ENCODE results near the gene GNG14.

Gene GNG14

GRCh38 chr19:12652219-12652618 lies 35.6 kb upstream of the GNG14 start:
- Histone ChIP-seq H3K4me3 (ENCODE audit: low read length) (no peak overlapping the region), H3K4me2 (ENCODE audit: low read length) (no peak overlapping the region), H3K27me3 (ENCODE audit: control insufficient read depth, insufficient read depth, low read length) (no peaks in the 10 kb centered on the region), H3K9ac (ENCODE audit: low read depth, low read length) (no peak overlapping the region), H3K4me1 (ENCODE audit: control insufficient read depth, insufficient read depth, low read length) (peaks cover 7% of the 10 kb centered on the region), H3K9me3 (replicated peaks; ENCODE audit: low read length) (no peaks in the 10 kb centered on the region), H3K36me3 (ENCODE audit: insufficient read depth, low read length) (peaks cover 18% of the 10 kb centered on the region)

DNA sequence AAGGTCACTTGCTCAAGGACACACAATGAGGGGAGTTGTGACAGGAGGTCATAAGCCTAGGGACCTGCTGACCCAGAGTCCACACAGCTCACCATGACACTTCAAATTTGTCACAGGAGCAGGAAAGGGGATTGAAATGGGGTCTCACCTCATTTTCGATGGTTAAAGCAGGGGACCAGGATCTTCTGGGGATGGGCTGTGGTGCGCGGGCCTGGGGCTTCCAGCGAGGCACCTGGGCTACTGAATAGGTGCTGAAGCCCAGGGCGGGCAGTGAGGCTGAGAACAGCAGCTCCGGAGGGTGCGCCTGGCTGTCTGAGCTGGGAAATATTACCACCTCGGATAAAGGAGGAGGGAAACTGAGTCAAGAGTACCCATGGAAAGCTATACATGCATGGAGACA lies 32.3 kb upstream of the GNG14 start:
- Histone ChIP-seq H3K4me1 (ENCODE audit: control insufficient read depth, insufficient read depth, low read length) (no peaks in the 10 kb centered on the region), H3K4me3 (ENCODE audit: low read length) (no peak overlapping the region), H3K36me3 (ENCODE audit: insufficient read depth, low read length) (peaks cover 27% of the 10 kb centered on the region)

DNA sequence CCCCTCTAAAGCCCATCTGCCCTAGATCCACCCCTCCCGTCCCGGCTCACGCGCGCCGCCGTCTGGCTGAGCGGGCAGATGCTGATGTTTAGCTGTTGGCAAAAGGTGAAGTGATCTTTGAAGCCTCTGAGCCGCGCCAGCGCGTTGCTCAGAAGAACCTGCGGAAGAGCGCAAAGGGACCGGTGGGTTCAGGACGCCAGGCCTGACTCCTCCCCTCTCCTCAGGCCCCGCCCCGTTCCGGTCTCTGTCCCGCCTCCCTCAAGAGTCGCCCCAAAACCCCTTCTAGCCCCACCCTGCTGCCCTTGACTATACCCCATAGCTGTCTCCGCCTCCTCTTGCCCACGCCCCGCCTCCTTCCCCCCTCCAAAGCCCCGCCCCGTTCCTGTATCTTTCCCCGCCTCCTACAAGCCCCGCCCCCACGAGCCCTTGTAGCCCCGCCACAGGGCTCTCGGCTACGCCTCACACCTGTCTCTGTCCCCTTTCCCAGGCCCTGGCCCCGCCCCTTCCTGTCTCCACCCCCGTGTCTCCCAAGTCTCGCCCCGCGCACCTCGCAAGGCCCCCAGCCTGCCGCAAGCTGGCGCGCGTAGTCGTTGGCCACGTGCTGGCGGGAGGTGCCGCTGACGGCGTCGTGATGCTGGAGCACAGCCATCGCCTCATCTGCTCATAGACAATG lies 30.8 kb upstream of the GNG14 start:
- Histone ChIP-seq H3K36me3 (ENCODE audit: insufficient read depth, low read length) (peaks cover 35% of the 10 kb centered on the region), H3K4me3 (ENCODE audit: low read length) (no peak overlapping the region), H3K9ac (ENCODE audit: low read depth, low read length) (no peak overlapping the region), H3K4me2 (ENCODE audit: low read length) (no peak overlapping the region), H3K9me3 (replicated peaks; ENCODE audit: low read length) (no peaks in the 10 kb centered on the region), H3K27me3 (ENCODE audit: control insufficient read depth, insufficient read depth, low read length) (no peaks in the 10 kb centered on the region), H3K4me1 (ENCODE audit: control insufficient read depth, insufficient read depth, low read length) (no peaks in the 10 kb centered on the region)

More for the DNA sequence above, 32.3 kb upstream of the GNG14 start:
- no peaks in the 10 kb centered on the region for H3K9me3 ChIP-seq (replicated peaks; ENCODE audit: low read length)
- H3K27me3 ChIP-seq (ENCODE audit: control insufficient read depth, insufficient read depth, low read length) = no peaks in the 10 kb centered on the region
- H3K4me2 ChIP-seq (ENCODE audit: low read length) = no peak overlapping the region
- no peak overlapping the region for H3K9ac ChIP-seq (ENCODE audit: low read depth, low read length)

DNA sequence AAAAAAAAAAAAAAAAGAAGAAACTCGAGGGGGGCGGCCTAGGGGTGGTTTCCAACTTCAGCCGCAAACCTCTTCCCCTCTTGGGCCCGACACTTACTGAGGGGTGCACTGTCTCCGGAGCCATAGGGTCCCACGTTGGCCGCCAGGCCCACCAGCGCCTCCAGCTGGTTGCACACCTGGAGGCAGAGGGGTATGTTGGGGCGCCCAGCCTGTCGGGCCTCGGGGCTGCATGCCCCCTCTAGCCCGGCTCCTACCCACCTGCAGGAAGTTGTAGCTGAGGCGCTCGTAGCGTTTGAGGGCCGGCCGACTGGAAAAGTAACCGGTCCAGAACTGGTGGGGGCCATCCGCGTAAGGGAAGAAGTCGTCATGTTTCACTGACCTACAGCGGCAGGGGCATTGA lies 29.8 kb upstream of the GNG14 start:
- H3K4me3 ChIP-seq (ENCODE audit: low read length) = no peak overlapping the region
- no peaks in the 10 kb centered on the region for H3K27me3 ChIP-seq (ENCODE audit: control insufficient read depth, insufficient read depth, low read length)
- H3K4me1 ChIP-seq (ENCODE audit: control insufficient read depth, insufficient read depth, low read length) = no peaks in the 10 kb centered on the region
- peaks cover 35% of the 10 kb centered on the region for H3K36me3 ChIP-seq (ENCODE audit: insufficient read depth, low read length)
- H3K9me3 ChIP-seq (replicated peaks; ENCODE audit: low read length) = no peaks in the 10 kb centered on the region
- no peak overlapping the region for H3K4me2 ChIP-seq (ENCODE audit: low read length)
- H3K9ac ChIP-seq (ENCODE audit: low read depth, low read length) = no peak overlapping the region

DNA sequence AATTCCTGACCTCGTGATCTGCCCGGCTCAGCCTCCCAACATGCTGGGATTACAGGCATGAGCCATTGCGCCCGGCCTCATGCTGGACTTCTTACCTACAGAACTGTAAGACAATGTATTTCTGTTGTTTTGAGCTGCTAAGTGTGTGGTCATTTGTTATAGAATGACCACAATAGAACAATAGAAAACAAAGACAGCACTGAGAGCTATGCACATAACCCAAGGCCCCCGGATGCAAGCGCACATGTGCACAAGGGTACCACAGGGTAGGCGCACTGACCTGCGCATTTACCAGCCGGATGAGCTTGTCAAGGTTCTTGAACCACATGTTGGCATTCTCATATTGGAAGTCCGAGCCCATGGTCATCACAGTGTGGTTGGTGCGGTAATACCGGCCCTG lies 26.8 kb upstream of the GNG14 start:
- peaks cover 22% of the 10 kb centered on the region for H3K36me3 ChIP-seq (ENCODE audit: insufficient read depth, low read length)
- no peaks in the 10 kb centered on the region for H3K27me3 ChIP-seq (ENCODE audit: control insufficient read depth, insufficient read depth, low read length)
- H3K9me3 ChIP-seq (replicated peaks; ENCODE audit: low read length) = no peaks in the 10 kb centered on the region
- no peak overlapping the region for H3K4me2 ChIP-seq (ENCODE audit: low read length)
- H3K4me3 ChIP-seq (ENCODE audit: low read length) = no peak overlapping the region
- H3K9ac ChIP-seq (ENCODE audit: low read depth, low read length) = no peak overlapping the region
- no peaks in the 10 kb centered on the region for H3K4me1 ChIP-seq (ENCODE audit: control insufficient read depth, insufficient read depth, low read length)

DNA sequence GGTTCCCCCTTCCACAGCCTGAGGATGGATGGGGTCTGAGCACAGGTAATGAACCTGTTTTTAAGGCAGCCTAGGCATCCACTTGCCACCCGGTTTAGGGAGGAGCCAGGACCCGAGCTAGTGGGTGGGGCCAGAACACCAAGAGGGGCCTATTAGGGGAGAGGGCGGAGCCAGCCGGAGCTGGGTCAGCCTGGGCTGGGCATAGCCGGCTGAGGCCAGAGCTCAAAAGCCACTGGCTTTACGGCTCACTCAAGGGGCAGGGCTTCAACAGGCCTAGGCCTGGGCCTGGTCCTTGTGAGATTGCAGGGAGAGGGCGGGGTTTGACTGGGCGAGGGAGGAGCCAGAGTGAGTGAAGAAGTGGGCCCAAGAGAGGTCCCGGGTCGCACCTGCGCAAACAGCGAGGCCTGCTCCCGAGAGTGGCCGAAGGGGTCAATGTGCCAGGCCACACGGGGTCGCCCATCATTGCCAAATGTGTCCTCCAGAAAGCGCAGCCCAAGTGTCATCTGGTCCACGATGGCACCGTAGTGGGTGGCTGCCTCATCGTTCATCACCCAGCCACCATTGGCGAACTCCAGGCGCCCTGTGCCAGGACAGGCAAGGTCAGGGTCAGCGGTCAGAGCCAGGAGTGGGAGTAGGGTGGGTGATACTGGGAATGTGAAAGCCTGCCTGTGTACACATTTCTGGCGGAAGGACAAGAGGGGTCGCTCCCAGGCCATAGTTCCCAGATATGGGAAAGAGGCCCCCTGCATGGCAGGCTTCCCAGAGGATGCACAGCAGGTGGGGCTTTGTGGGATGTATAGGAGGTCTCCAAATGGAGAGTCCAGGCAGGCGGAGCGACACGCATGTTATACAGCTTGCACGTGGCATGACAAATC lies 23.2 kb upstream of the GNG14 start:
- Histone ChIP-seq H3K36me3 (ENCODE audit: insufficient read depth, low read length) (peaks cover 15% of the 10 kb centered on the region), H3K9ac (ENCODE audit: low read depth, low read length) (no peak overlapping the region), H3K4me3 (ENCODE audit: low read length) (no peak overlapping the region), H3K9me3 (replicated peaks; ENCODE audit: low read length) (no peaks in the 10 kb centered on the region), H3K27me3 (ENCODE audit: control insufficient read depth, insufficient read depth, low read length) (no peaks in the 10 kb centered on the region), H3K4me1 (ENCODE audit: control insufficient read depth, insufficient read depth, low read length) (peaks cover 11% of the 10 kb centered on the region), H3K4me2 (ENCODE audit: low read length) (no peak overlapping the region)

DNA sequence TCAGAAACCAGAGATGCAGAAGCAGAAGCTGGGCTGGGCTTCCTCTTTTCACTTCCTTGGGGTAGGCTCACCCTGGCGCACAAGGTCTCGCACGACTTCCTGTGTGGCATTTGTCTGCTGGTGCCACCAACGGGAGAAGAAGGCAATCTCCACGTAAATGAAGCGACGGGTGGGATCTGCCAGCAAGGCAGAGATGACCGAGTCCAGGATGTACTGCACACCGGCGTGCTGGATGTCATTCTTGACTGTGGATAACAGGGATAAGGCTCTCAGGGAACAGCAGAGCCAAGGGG lies 22.6 kb upstream of the GNG14 start:
- no peaks in the 10 kb centered on the region for H3K9me3 ChIP-seq (replicated peaks; ENCODE audit: low read length)
- H3K4me1 ChIP-seq (ENCODE audit: control insufficient read depth, insufficient read depth, low read length) = peaks cover 13% of the 10 kb centered on the region
- H3K4me3 ChIP-seq (ENCODE audit: low read length) = no peak overlapping the region
- peak overlapping the region; percentile 95 for H3K4me2 ChIP-seq (ENCODE audit: low read length)
- peaks cover 13% of the 10 kb centered on the region for H3K36me3 ChIP-seq (ENCODE audit: insufficient read depth, low read length)
- H3K27me3 ChIP-seq (ENCODE audit: control insufficient read depth, insufficient read depth, low read length) = no peaks in the 10 kb centered on the region
- no peak overlapping the region for H3K9ac ChIP-seq (ENCODE audit: low read depth, low read length)

- Histone ChIP-seq H3K27me3 (ENCODE audit: control insufficient read depth, insufficient read depth, low read length) (no peaks in the 10 kb centered on the region), H3K9ac (ENCODE audit: low read depth, low read length) (peak overlapping the region; percentile 89), H3K4me3 (ENCODE audit: low read length) (peak overlapping the region; percentile 85), H3K36me3 (ENCODE audit: insufficient read depth, low read length) (peaks cover 13% of the 10 kb centered on the region), H3K4me2 (ENCODE audit: low read length) (peak overlapping the region; percentile 95), H3K9me3 (replicated peaks; ENCODE audit: low read length) (no peaks in the 10 kb centered on the region), H3K4me1 (ENCODE audit: control insufficient read depth, insufficient read depth, low read length) (peaks cover 17% of the 10 kb centered on the region)
These were observed 22.0 kb upstream of the GNG14 start for GRCh38 chr19:12665671-12666264.

DNA sequence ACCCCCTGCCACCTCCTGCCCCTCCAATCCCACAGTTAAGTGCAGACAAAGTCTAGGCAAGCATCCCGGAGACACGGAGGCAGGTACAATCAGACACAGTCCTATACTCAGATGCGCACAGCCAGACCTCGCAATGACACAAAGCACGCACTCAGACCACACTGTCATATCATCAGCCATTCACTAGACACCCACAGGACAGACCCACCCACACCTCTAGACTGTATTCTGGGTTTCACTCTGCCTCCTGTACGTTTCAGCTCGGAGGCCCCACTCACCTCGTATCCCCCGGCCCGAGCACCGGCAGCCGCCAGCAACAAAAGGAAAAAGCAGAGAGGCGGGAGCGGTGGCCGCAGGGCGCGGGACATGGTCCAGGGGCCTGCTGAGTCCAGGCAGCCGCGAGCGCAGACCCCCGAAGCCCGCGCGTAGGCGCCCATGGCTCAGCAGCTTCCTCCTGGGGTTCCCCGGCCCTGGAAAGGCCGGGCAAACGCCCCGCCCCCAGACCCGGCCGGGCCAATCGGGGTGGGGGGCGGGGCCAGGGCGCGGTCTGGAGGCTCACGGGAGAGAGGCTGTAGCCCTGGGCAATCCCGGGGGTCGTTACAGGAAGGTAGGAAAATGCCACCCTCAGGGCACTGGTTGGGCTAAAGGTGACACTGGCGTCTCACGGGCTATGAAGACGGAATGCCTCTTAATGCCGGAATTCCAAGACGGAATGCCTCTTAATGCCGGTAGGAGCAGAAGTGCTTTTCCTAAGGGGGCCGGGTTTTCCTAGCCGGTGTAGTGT lies 21.3 kb upstream of the GNG14 start, which contains the start of the genes MAN2B1 and WDR83:
TSS of gene MAN2B1 (minus strand) at position 478 of the 784 bp plus-strand sequence. CDS start at position 437, 41 bp downstream.
TSS of gene WDR83 (plus strand) at position 543 of the 784 bp plus-strand sequence. CDS start 2,984 bp downstream, outside the sequence.
- Histone ChIP-seq H3K9ac (ENCODE audit: low read depth, low read length) (peak within 1 kb of the TSS; percentile 89), H3K9me3 (replicated peaks; ENCODE audit: low read length) (no peaks in the 10 kb centered on the region), H3K27me3 (ENCODE audit: control insufficient read depth, insufficient read depth, low read length) (no peaks in the 10 kb centered on the region), H3K4me2 (ENCODE audit: low read length) (peak within 1 kb of the TSS; percentile 95), H3K36me3 (ENCODE audit: insufficient read depth, low read length) (peaks cover 6% of the 10 kb centered on the region), H3K4me1 (ENCODE audit: control insufficient read depth, insufficient read depth, low read length) (peaks cover 17% of the 10 kb centered on the region), H3K4me3 (ENCODE audit: low read length) (peak within 1 kb of the TSS; percentile 85)

DNA sequence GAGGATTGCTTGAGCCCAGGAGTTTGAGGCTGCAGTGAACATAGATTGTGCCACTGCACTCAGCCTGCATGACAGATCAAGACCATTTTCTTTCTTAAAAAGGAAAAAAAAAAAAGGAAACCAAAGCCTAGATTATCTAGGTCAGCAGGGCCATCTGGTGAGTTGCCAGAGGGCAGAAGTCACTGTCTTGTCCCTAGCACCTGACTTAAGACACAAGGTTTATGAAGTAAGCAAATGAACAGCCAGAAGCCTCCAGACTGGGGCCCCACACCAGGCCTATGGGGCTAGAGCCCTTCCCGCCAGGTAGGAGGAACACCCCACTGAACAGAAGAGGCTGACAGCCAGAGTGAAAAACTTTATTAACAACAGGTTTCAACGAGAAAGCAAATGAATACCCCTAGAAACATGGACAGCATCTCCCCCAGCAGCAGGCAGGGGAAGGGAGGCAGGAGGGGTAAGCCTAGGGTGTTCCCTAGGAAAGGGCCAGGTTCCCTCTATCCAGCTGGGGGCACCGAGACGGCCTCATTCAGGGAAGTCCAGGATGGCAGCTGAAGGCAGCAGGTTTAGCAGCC lies 20.0 kb upstream of the GNG14 start:
- peaks cover 17% of the 10 kb centered on the region for H3K4me1 ChIP-seq (ENCODE audit: control insufficient read depth, insufficient read depth, low read length)
- H3K4me2 ChIP-seq (ENCODE audit: low read length) = peak overlapping the region; percentile 95
- H3K9ac ChIP-seq (ENCODE audit: low read depth, low read length) = peak overlapping the region; percentile 94
- H3K4me3 ChIP-seq (ENCODE audit: low read length) = peak overlapping the region; percentile 87
- no peaks in the 10 kb centered on the region for H3K27me3 ChIP-seq (ENCODE audit: control insufficient read depth, insufficient read depth, low read length)
- H3K36me3 ChIP-seq (ENCODE audit: insufficient read depth, low read length) = peaks cover 5% of the 10 kb centered on the region
- no peaks in the 10 kb centered on the region for H3K9me3 ChIP-seq (replicated peaks; ENCODE audit: low read length)

- Histone ChIP-seq H3K27me3 (ENCODE audit: control insufficient read depth, insufficient read depth, low read length) (no peaks in the 10 kb centered on the region), H3K4me2 (ENCODE audit: low read length) (peak overlapping the region; percentile 95), H3K36me3 (ENCODE audit: insufficient read depth, low read length) (peaks cover 8% of the 10 kb centered on the region), H3K4me3 (ENCODE audit: low read length) (peak overlapping the region; percentile 87), H3K9me3 (replicated peaks; ENCODE audit: low read length) (no peaks in the 10 kb centered on the region), H3K9ac (ENCODE audit: low read depth, low read length) (peak overlapping the region; percentile 94), H3K4me1 (ENCODE audit: control insufficient read depth, insufficient read depth, low read length) (peaks cover 17% of the 10 kb centered on the region)
These were observed 19.5 kb upstream of the GNG14 start for GRCh38 chr19:12668346-12668745.

Measured in skeletal muscle satellite cell (primary cell).